ENCODE measurements around the gene ACVRL1.

The ACVRL1 gene

GRCh38 chr12:51971679-51972421 is 64.5 kb downstream of the ACVRL1 start:
- DNase-seq, result no peak

GRCh38 chr12:51972422-51972812 is 65.1 kb downstream of the ACVRL1 start:
- no peak for DNase-seq

GRCh38 chr12:51972849-51973273 is 65.6 kb downstream of the ACVRL1 start:
- no peak for DNase-seq

Measured in right hindlimb (tissue), 1 donor.